ENCODE results near the gene ADAM12.

Gene ADAM12

GRCh38 chr10:126179637-126180036 lies 208.6 kb downstream of the ADAM12 start:
- TF ChIP-seq CEBPB (IDR thresholded peaks at IDR 0.05): no peak
- TF ChIP-seq EGR1 (IDR thresholded peaks at IDR 0.05): no peak
- TF ChIP-seq NFIC (IDR thresholded peaks at IDR 0.05): no peak
- no peak for TF ChIP-seq USF1 (IDR thresholded peaks at IDR 0.05)
- TF ChIP-seq TEAD4 (IDR thresholded peaks at IDR 0.05): no peak
- no peak for TF ChIP-seq TAF1 (IDR thresholded peaks at IDR 0.05; ENCODE audit: low read depth)
- TF ChIP-seq YY1 (IDR thresholded peaks at IDR 0.05; ENCODE audit: low read depth): no peak
- no peak for TF ChIP-seq REST (IDR thresholded peaks at IDR 0.05; ENCODE audit: low read depth)
- no peak for TF ChIP-seq CREB1 (IDR thresholded peaks at IDR 0.05; ENCODE audit: low read depth)
- no peak for TF ChIP-seq MAX (IDR thresholded peaks at IDR 0.05)
- TF ChIP-seq FOXM1 (IDR thresholded peaks at IDR 0.05; ENCODE audit: borderline replicate concordance, low read depth): no peak
- no peak for TF ChIP-seq TCF12 (IDR thresholded peaks at IDR 0.05; ENCODE audit: low read depth)
- no peak for TF ChIP-seq RAD21 (IDR thresholded peaks at IDR 0.05; ENCODE audit: low read depth)

GRCh38 chr10:126177417-126178030 lies 210.8 kb downstream of the ADAM12 start:
- TF ChIP-seq ZBTB7A (IDR thresholded peaks at IDR 0.05; ENCODE audit: low read depth) (no peak), TCF12 (IDR thresholded peaks at IDR 0.05; ENCODE audit: low read depth) (no peak), MAX (IDR thresholded peaks at IDR 0.05) (no peak), CEBPB (IDR thresholded peaks at IDR 0.05) (no peak), YY1 (IDR thresholded peaks at IDR 0.05; ENCODE audit: low read depth) (no peak), REST (IDR thresholded peaks at IDR 0.05; ENCODE audit: low read depth) (no peak), NFIC (IDR thresholded peaks at IDR 0.05) (no peak), EGR1 (IDR thresholded peaks at IDR 0.05) (no peak), EP300 (IDR thresholded peaks at IDR 0.05; ENCODE audit: borderline replicate concordance) (no peak), CREB1 (IDR thresholded peaks at IDR 0.05; ENCODE audit: low read depth) (no peak), RAD21 (IDR thresholded peaks at IDR 0.05; ENCODE audit: low read depth) (no peak), FOXM1 (IDR thresholded peaks at IDR 0.05; ENCODE audit: borderline replicate concordance, low read depth) (no peak), USF1 (IDR thresholded peaks at IDR 0.05) (no peak), TEAD4 (IDR thresholded peaks at IDR 0.05) (no peak), TAF1 (IDR thresholded peaks at IDR 0.05; ENCODE audit: low read depth) (no peak)

- TF ChIP-seq CREB1 (IDR thresholded peaks at IDR 0.05; ENCODE audit: low read depth): no peak
These were observed 212.5 kb downstream of the ADAM12 start for GRCh38 chr10:126175641-126176262.

GRCh38 chr10:126171555-126171954 lies 216.7 kb downstream of the ADAM12 start:
- TF ChIP-seq USF1 (IDR thresholded peaks at IDR 0.05) (no peak), CREB1 (IDR thresholded peaks at IDR 0.05; ENCODE audit: low read depth) (no peak), YY1 (IDR thresholded peaks at IDR 0.05; ENCODE audit: low read depth) (no peak), EP300 (IDR thresholded peaks at IDR 0.05; ENCODE audit: borderline replicate concordance) (no peak), EGR1 (IDR thresholded peaks at IDR 0.05) (no peak)

GRCh38 chr10:126170776-126171175 lies 217.5 kb downstream of the ADAM12 start:
- TF ChIP-seq TCF12 (IDR thresholded peaks at IDR 0.05; ENCODE audit: low read depth) (no peak), YY1 (IDR thresholded peaks at IDR 0.05; ENCODE audit: low read depth) (no peak), ZBTB7A (IDR thresholded peaks at IDR 0.05; ENCODE audit: low read depth) (no peak), USF1 (IDR thresholded peaks at IDR 0.05) (no peak), TAF1 (IDR thresholded peaks at IDR 0.05; ENCODE audit: low read depth) (no peak), CREB1 (IDR thresholded peaks at IDR 0.05; ENCODE audit: low read depth) (no peak), FOXM1 (IDR thresholded peaks at IDR 0.05; ENCODE audit: borderline replicate concordance, low read depth) (no peak), NFIC (IDR thresholded peaks at IDR 0.05) (no peak), RAD21 (IDR thresholded peaks at IDR 0.05; ENCODE audit: low read depth) (no peak), EP300 (IDR thresholded peaks at IDR 0.05; ENCODE audit: borderline replicate concordance) (no peak), MAX (IDR thresholded peaks at IDR 0.05) (no peak), CEBPB (IDR thresholded peaks at IDR 0.05) (no peak), EGR1 (IDR thresholded peaks at IDR 0.05) (no peak), TEAD4 (IDR thresholded peaks at IDR 0.05) (no peak), REST (IDR thresholded peaks at IDR 0.05; ENCODE audit: low read depth) (no peak)
